ENCODE data around the gene LCP1.
"Not testable (repeated sequence)": the region's sequence is repeated elsewhere in the genome, so short reads cannot be mapped to it uniquely, and the experiment has no call there.

Gene LCP1

GRCh38 chr13:46181840-46182490 lies at the start of gene LCP1:
LCP1 (minus strand) TSS chr13:46182177; CDS start chr13:46159662, 22,515 bp downstream.
- DNase-seq: no peak

GRCh38 chr13:46229251-46229650 lies 47.3 kb upstream of the LCP1 start:
- DNase-seq: no peak

- DNase-seq: not testable (repeated sequence)
Observed at GRCh38 chr13:46220234-46220633, 38.3 kb upstream of the LCP1 start.

- not testable (repeated sequence) for DNase-seq
Observed at GRCh38 chr13:46214741-46215140, 32.8 kb upstream of the LCP1 start.

DNA sequence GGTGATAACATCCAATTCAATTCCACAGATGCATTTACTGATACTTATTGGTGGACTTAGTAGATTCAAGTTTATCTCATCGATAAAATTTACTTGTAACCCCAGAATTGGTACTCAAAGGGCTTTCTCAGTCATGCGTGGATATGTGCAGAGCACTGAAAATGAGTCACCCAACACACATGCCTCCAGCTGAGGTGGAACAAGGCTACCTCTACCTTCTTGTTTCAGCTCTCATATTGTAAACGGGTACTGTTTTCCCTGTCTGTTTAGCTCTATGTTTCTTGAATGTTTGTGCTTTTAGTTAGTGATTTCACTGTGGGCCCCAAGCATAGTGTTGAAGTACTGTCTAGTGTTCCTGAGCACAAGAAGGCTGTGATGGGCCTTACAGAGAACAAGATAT lies 31.3 kb upstream of the LCP1 start:
- DNase-seq: no peak

DNA sequence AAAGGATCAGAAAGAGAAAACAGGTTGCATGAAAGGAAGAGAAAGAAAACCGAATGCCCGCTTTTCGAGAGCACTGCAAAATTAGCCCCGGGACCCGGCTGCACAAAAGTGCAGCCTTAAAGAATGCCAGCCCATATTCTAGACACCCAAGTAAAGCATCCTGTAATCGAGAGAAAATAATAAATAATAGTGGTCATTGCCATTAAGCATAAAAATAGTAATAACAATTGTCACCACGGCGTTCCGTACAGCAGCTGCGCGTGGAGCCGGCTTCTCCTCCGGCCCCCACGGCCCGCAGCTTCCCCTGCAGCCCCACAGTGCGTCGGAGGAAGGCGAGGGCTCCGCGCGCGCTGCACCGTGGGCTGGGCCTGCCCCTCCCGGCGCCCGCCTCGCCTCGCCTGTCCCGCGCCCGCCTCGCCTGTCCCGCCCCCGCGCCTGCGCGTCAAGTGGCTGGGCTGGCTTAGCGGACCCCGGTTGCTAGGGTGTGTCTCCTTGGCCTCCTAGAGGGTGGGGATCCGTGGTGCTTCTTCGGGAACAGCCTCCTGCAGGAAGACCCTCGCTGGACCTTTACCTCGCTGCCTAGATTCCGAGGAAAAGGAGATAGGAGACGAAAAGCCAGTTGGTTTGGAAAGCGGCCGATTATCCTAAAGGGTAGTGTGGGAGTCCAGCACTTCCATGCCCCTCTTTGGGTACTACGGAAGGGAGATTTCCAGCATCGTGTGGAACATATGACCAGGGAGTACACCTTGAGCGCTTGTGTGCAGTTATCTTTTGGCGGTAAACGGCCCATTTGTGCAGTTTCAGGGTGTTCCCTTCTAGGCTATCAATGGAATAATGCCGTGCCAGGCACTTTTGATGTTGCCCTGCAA lies 29.7 kb upstream of the LCP1 start, which contains the start of gene LRRC63:
TSS of gene LRRC63 (plus strand) at position 446 of the 869 bp plus-strand sequence. CDS start 1,107 bp downstream, outside the sequence.
- no peak for DNase-seq

DNA sequence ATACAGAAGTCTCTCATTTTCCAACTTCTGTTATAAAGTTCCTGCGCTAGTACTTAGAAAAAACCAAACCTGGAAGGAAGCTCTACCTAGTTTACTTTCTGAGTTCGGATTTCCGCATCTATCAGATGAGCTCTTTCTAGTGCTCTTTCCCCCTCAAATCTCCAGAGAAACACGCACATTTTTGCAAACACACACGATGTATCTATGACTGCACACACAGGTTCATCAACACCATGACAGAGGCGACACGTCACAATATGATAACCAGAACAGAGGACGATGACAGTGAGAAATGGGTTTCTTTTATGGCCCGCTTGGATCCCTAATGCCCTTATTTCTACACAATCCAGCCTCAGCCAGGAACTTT lies 29.1 kb upstream of the LCP1 start:
- no peak for DNase-seq

- DNase-seq: no peak
Observed at GRCh38 chr13:46210362-46211083, 28.5 kb upstream of the LCP1 start.

- DNase-seq: no peak
Observed at GRCh38 chr13:46207828-46208227, 25.9 kb upstream of the LCP1 start.

DNA sequence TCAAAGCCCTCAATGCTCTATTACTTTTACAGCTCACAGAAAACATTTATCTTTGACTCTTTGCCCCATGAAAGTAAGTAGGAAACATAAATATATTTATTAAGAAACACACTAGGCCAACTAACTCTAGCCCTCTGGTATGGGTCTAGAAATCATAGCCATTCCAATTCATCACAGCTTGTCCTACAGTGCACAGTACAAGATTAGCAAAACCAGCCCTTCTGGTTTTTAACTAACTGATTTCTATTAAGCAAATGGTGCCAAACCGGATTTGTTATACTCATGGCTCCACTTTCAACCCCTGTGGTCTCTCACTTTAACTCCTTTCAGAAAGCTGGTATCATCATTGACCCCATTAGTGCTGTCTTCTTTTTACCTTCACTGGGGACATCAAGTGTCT lies 24.2 kb upstream of the LCP1 start:
- no peak for DNase-seq

GRCh38 chr13:46202966-46203365 lies 21.0 kb upstream of the LCP1 start:
- DNase-seq: no peak

GRCh38 chr13:46202188-46202795 lies 20.3 kb upstream of the LCP1 start:
- DNase-seq: no peak

- no peak for DNase-seq
Observed at GRCh38 chr13:46198696-46199193, 16.8 kb upstream of the LCP1 start.

DNA sequence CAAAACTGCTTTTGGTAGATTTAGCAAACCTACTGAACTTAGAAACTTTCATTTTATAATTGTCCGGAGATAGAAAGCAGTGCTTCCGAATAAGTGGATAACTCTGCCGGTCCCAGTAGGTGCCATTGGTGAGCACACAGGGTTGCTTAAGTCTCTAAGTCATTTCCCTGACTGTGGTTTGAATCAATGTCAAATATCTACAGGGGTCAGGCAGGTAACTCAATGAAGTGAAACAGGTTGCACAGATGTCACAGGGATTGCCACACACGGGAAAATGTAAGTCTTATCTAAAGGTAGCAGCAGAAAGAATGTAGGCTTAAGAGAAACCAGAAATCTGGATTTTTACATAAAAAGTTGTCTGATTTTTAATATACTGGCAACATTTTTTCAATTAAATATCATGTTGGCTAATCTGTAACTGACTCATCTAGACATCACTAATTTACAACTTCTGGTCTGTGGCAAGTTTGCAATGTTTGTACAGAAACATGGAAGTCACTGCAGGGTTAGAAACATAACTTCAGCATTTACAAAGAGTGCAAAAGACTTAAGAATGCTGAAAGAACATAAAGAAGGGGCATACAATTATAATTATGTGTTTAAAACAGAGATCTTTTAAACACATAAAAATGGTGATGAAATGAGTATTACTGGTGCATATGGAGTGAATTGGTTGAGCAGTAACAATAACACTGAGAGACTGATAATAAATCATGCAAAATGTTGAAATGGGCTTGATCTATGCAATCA lies 15.5 kb upstream of the LCP1 start:
- no peak for DNase-seq

DNA sequence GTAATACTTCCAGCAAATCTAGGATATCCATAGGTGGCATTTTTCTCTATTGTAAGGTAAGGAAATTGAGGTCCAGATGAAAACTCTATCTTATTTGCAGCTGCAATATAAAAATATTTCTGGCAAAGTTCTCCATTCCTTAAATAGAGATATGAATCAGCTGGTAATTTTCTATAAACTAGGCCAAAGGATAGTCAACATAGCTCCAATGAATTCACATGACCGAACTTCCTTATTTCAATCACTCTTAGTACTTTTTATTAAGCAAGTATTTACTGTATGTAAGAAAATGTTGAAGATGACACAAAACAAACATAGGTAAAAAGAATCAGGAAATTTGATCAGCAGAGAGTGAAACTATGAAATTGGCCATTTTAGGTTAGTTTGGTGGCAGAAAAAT lies 13.0 kb upstream of the LCP1 start:
- DNase-seq: no peak

DNA sequence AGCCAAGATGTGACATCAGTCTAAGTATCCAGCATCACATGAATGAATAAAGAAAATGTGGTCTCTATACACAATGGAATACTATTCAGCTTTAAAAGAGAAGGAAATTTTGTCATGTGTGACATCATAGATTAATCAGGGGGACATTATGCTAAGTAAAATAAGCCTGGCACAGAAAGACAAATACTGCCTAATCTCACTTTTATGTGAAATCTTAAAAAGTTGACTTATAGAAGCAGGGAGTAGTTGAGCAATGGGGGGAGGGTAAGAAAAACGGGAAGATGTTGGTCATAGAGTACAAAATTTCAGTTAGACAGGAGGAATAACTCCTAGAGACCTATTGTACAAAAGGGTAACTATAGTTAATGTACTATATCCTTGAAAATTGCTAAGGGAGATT lies 10.4 kb upstream of the LCP1 start:
- DNase-seq: no peak

- DNase-seq: no peak
Observed at GRCh38 chr13:46185634-46186033, 3.7 kb upstream of the LCP1 start.

GRCh38 chr13:46184277-46184699 lies 2.3 kb upstream of the LCP1 start:
- no peak for DNase-seq

- DNase-seq: no peak
Observed at GRCh38 chr13:46183018-46183946, 1.3 kb upstream of the LCP1 start.

DNA sequence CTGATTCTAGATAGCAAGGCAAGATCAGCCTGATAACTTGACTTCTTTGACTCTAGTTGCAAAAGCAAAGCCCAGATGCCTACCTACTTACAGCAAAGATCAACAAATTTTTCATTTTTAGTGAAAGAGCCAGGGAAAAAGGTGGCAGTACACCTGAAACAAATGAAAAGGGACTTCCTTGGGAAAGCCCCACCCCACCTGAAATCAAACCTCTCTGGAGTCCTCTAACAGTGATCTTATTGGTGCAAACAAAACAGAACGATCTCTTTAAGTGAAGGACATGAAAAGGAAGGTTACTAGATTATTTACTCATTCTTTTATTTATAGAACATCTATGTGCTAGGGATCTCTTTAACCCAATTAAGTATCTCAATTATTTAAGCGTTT lies 507 bp upstream of the LCP1 start:
- no peak for DNase-seq

GRCh38 chr13:46181377-46181839 lies 569 bp downstream of the LCP1 start:
- no peak for DNase-seq

Data from cortex of kidney (tissue), 1 donor.